Measurements from ENCODE around the gene RXFP2. TPM values are rescaled to one million over a fixed set of nuclear protein-coding genes. Genes with fewer than 3 reads are reported as not detected.
A peak's percentile ranks its signal among the peaks of the same experiment; 100 is the strongest.

Gene RXFP2
- total RNA-seq, 1 experiment from 2014 or later: not detected

DNA sequence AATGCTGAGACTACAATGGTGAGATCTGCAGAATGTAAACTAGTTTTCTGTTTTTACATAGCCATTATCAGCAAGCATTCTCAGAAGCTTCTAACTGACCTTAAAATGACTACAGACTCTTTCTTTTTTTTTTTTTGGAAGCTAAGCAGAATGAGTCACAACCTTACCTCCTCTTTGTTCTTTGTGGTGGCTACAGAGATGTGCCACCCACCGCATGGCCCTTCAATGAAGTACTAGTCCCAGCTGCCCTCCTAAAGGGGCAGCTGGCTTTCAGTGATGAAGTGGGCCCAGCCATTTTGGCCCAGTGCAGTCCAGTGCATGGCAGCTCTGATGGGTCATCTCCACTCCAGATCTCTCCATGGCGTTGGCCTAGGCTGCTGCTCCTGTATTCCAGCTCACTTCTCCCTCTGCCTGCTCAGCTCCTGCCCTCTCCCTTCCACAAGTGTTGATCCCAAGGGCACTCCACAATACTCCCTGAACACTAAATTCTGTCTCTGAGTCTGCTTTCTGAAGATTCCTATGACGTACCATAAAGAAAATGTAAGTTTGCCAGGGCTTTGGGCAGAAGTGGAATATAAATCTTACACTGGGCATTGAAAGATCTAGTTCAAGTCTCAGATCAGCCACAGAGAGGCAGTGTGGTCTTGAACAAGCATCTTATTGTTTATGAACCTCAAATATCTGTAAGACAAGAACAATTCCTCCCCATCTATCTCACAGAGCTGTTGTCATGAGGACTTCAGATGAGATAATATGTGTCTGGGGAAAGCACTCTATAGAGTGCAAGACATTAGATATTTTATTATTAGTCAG lies 85.6 kb downstream of the RXFP2 start:
- peak; percentile 7 for DNase-seq (ENCODE audit: low spot score)
- POLR2A ChIA-PET (ENCODE audit: low non-redundant PET): no interaction called here
- intact Hi-C loops (cut with micrococcal nuclease; ENCODE audit: unreplicated experiment): no loop called here
- no peak for TF ChIP-seq EZH2 (IDR thresholded peaks at IDR 0.05; ENCODE audit: borderline replicate concordance, low read depth, low read length, poor library complexity, severe bottlenecking)
- TF ChIP-seq, protein P1, sequence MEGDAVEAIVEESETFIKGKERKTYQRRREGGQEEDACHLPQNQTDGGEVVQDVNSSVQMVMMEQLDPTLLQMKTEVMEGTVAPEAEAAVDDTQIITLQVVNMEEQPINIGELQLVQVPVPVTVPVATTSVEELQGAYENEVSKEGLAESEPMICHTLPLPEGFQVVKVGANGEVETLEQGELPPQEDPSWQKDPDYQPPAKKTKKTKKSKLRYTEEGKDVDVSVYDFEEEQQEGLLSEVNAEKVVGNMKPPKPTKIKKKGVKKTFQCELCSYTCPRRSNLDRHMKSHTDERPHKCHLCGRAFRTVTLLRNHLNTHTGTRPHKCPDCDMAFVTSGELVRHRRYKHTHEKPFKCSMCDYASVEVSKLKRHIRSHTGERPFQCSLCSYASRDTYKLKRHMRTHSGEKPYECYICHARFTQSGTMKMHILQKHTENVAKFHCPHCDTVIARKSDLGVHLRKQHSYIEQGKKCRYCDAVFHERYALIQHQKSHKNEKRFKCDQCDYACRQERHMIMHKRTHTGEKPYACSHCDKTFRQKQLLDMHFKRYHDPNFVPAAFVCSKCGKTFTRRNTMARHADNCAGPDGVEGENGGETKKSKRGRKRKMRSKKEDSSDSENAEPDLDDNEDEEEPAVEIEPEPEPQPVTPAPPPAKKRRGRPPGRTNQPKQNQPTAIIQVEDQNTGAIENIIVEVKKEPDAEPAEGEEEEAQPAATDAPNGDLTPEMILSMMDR (conservative IDR thresholded peaks at IDR 0.05; ENCODE audit: low read depth, low read length): 0 out of 2 replicates have a peak, but pooled peaks have one; percentile 29
- Histone ChIP-seq H3K4me1 (ENCODE audit: insufficient read depth, low read length, poor library complexity, severe bottlenecking) (no peaks in the 10 kb centered on the region), H3K27me3 (replicated peaks; ENCODE audit: insufficient read depth, low read depth, low read length, poor library complexity) (no peaks in the 10 kb centered on the region), H3K4me3 (ENCODE audit: low read depth, low read length, poor library complexity, severe bottlenecking) (no peak overlapping the region), H3K36me3 (ENCODE audit: insufficient read depth, low read length, poor library complexity, severe bottlenecking) (no peaks in the 10 kb centered on the region), H3K27ac (ENCODE audit: low read depth, low read length, poor library complexity, severe bottlenecking) (no peak overlapping the region), H3K9me3 (ENCODE audit: low read depth, low read length, poor library complexity, severe bottlenecking) (no peaks in the 10 kb centered on the region)
- CTCF ChIA-PET: interaction anchor here (0.8 kb wide), 1 partner anchor 19 kb away, joined by 3 read pairs; no protein-coding TSS in a partner anchor
- BruUV-seq (replicated peaks): no TSS peak

DNA sequence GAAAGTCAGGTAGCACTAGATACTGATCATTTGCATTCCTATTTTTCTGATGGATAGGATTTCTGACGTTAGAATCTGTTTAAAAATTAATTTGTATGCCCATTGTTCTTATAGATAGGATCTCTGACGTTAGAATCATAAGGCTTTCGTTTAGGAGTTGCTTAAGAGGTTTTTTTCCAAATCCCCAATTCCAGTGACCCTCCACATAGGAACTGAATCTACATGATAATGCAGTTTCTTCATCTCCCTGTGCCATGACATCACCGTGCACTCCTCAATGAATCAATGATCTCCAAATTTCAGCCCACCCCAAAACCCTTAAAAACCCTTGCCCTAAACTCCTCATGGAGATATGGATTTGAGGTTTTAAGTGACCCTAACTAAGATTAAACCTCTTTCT lies 87.2 kb downstream of the RXFP2 start:
- Histone ChIP-seq H3K4me1 (ENCODE audit: insufficient read depth, low read length, poor library complexity, severe bottlenecking) (no peaks in the 10 kb centered on the region), H3K4me3 (ENCODE audit: low read depth, low read length, poor library complexity, severe bottlenecking) (no peak overlapping the region), H3K27ac (ENCODE audit: low read depth, low read length, poor library complexity, severe bottlenecking) (no peak overlapping the region), H3K27me3 (replicated peaks; ENCODE audit: insufficient read depth, low read depth, low read length, poor library complexity) (no peaks in the 10 kb centered on the region), H3K36me3 (ENCODE audit: insufficient read depth, low read length, poor library complexity, severe bottlenecking) (no peaks in the 10 kb centered on the region), H3K9me3 (ENCODE audit: low read depth, low read length, poor library complexity, severe bottlenecking) (no peaks in the 10 kb centered on the region)
- intact Hi-C loops (cut with micrococcal nuclease; ENCODE audit: unreplicated experiment): no loop called here
- TF ChIP-seq, protein P1 (conservative IDR thresholded peaks at IDR 0.05; ENCODE audit: low read depth, low read length): no peak
- no peak for TF ChIP-seq EZH2 (IDR thresholded peaks at IDR 0.05; ENCODE audit: borderline replicate concordance, low read depth, low read length, poor library complexity, severe bottlenecking)
- POLR2A ChIA-PET (ENCODE audit: low non-redundant PET): no interaction called here
- no TSS peak for BruUV-seq (replicated peaks)
- CTCF ChIA-PET: no interaction called here
- no peak for DNase-seq (ENCODE audit: low spot score)

DNA sequence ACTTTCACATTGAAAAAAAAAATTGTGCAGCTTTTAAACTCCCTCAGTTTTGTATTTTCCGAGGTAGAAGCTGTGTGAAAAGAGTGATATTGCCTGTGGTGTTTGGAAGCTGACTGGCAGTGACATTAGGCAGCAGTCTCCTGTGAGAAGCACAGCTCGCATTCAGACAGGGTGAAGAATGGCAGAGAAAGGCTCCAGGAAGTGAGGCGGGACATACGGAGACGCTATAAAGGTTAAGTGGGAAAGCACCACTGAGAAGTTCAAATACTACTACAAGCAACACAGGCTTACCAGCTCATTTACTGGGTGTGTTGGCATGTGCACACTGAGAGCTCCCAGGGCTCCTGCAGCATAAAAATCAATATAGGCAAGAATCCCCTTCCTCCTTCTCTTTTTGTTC lies 88.4 kb downstream of the RXFP2 start:
- Histone ChIP-seq H3K9me3 (ENCODE audit: low read depth, low read length, poor library complexity, severe bottlenecking) (no peaks in the 10 kb centered on the region), H3K27ac (ENCODE audit: low read depth, low read length, poor library complexity, severe bottlenecking) (no peak overlapping the region), H3K4me1 (ENCODE audit: insufficient read depth, low read length, poor library complexity, severe bottlenecking) (no peaks in the 10 kb centered on the region), H3K27me3 (replicated peaks; ENCODE audit: insufficient read depth, low read depth, low read length, poor library complexity) (no peaks in the 10 kb centered on the region), H3K4me3 (ENCODE audit: low read depth, low read length, poor library complexity, severe bottlenecking) (no peak overlapping the region), H3K36me3 (ENCODE audit: insufficient read depth, low read length, poor library complexity, severe bottlenecking) (no peaks in the 10 kb centered on the region)
- ChIA-PET POLR2A (ENCODE audit: low non-redundant PET) (no interaction called here), CTCF (no interaction called here)
- no peak for DNase-seq (ENCODE audit: low spot score)
- intact Hi-C loops (cut with micrococcal nuclease; ENCODE audit: unreplicated experiment): no loop called here
- no peak for TF ChIP-seq EZH2 (IDR thresholded peaks at IDR 0.05; ENCODE audit: borderline replicate concordance, low read depth, low read length, poor library complexity, severe bottlenecking)
- TF ChIP-seq, protein P1 (conservative IDR thresholded peaks at IDR 0.05; ENCODE audit: low read depth, low read length): no peak
- BruUV-seq (replicated peaks): no TSS peak
